Loucy (cell line): ENCODE measurements around the gene APBB1.

Experiments
- H2AFZ ChIP-seq: fragments of 200-600 bp; sonication (generic); 2 replicates; pipeline ENCODE4 v1.6.0; 2016; ENCODE audit warnings: antibody characterized with exemption, mild to moderate bottlenecking, low read length, moderate library complexity
- H3F3A ChIP-seq: fragments of 200-600 bp; 2 replicates; pipeline ENCODE4 v1.6.0; 2016; ENCODE audit warnings: antibody characterized with exemption, low read depth, mild to moderate bottlenecking
- H3K27me3 ChIP-seq: fragments of 200-600 bp; sonication (generic); 2 replicates; pipeline ENCODE4 v1.6.1; 2014; ENCODE audit warnings: low read length, mild to moderate bottlenecking; ENCODE audit not compliant: insufficient read depth, poor library complexity, severe bottlenecking
- H3K36me3 ChIP-seq: fragments of 200-600 bp; sonication (generic); 2 replicates; pipeline ENCODE4 v1.6.1; 2016; ENCODE audit warnings: low read length; ENCODE audit not compliant: insufficient read depth
- H3K4me1 ChIP-seq: fragments of 200-600 bp; sonication (generic); 2 replicates; pipeline ENCODE4 v1.5.1; 2014; ENCODE audit warnings: low read length, mild to moderate bottlenecking; ENCODE audit not compliant: insufficient read depth, poor library complexity, severe bottlenecking
- H3K4me2 ChIP-seq: fragments of 200-600 bp; sonication (generic); 2 replicates; pipeline ENCODE4 v1.6.0; 2014; ENCODE audit warnings: antibody characterized with exemption, low read length, low read depth, mild to moderate bottlenecking; ENCODE audit not compliant: poor library complexity, severe bottlenecking
- H3K4me3 ChIP-seq: fragments of 200-600 bp; sonication (generic); 2 replicates; pipeline ENCODE4 v1.5.1; 2014; ENCODE audit warnings: low read length, mild to moderate bottlenecking, mixed read lengths; ENCODE audit not compliant: poor library complexity, severe bottlenecking
- H3K79me2 ChIP-seq: fragments of 200-600 bp; sonication (generic); 2 replicates; pipeline ENCODE4 v1.6.1; 2014; ENCODE audit warnings: low read length; ENCODE audit not compliant: insufficient read depth
- H3K9ac ChIP-seq: fragments of 200-600 bp; sonication (generic); 2 replicates; pipeline ENCODE4 v1.6.0; 2014; ENCODE audit warnings: mild to moderate bottlenecking, low read depth, low read length, moderate library complexity; ENCODE audit not compliant: poor library complexity, severe bottlenecking
- H3K9me2 ChIP-seq: fragments of 200-600 bp; sonication (generic); replicated peaks from 2 replicates; pipeline ENCODE4 v1.6.1; 2016; ENCODE audit warnings: low read depth, low read length, mixed read lengths
- H3K9me3 ChIP-seq: fragments of 200-600 bp; sonication (generic); 2 replicates; pipeline ENCODE4 v1.6.1; 2014; ENCODE audit warnings: mild to moderate bottlenecking, antibody characterized with exemption, low read length, low read depth; ENCODE audit not compliant: insufficient read depth
- H4K20me1 ChIP-seq: fragments of 200-600 bp; sonication (generic); 2 replicates; pipeline ENCODE4 v1.6.0; 2014; ENCODE audit warnings: antibody characterized with exemption, low read length, mild to moderate bottlenecking; ENCODE audit not compliant: insufficient read depth, poor library complexity, severe bottlenecking
- EZH2phosphoT487 ChIP-seq: fragments of 200-600 bp; IDR thresholded peaks from 2 replicates; pipeline ENCODE4 v1.6.1; 2018; ENCODE audit warnings: antibody characterized with exemption, mild to moderate bottlenecking, moderate library complexity, borderline replicate concordance
- TF ChIP-seq, protein P1 (sequence below): fragments of 200-600 bp; sonication (generic); conservative IDR thresholded peaks from 2 replicates; pipeline ENCODE4 v1.5.1; 2014; ENCODE audit warnings: mild to moderate bottlenecking, antibody characterized with exemption, low read length

The APBB1 gene

DNA sequence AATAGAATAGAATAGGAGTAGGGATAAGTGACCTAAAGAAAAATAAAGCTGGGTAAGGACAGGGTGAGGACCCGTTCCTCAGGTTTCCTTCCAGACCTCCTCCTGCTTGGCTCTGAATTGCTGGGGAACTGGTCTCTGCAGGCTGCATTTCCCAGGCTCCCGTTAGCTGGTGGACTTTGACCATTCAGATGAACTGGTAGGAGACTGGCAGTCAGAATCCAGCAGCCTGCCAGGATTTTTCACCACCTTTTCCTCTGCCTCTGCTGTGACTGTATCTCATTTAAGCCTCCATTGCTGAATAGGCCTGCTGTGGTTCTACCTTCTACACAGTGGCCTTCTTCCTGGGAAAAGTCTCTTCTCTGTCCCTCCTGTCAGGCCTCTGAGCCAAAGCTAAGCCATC lies 53.2 kb downstream of the APBB1 start:
- no peak overlapping the region for H3K4me3 ChIP-seq
- H3K9me2 ChIP-seq: no peaks in the 10 kb centered on the region
- no peaks in the 10 kb centered on the region for H3K27me3 ChIP-seq
- no peak for TF ChIP-seq EZH2phosphoT487
- TF ChIP-seq, protein P1, sequence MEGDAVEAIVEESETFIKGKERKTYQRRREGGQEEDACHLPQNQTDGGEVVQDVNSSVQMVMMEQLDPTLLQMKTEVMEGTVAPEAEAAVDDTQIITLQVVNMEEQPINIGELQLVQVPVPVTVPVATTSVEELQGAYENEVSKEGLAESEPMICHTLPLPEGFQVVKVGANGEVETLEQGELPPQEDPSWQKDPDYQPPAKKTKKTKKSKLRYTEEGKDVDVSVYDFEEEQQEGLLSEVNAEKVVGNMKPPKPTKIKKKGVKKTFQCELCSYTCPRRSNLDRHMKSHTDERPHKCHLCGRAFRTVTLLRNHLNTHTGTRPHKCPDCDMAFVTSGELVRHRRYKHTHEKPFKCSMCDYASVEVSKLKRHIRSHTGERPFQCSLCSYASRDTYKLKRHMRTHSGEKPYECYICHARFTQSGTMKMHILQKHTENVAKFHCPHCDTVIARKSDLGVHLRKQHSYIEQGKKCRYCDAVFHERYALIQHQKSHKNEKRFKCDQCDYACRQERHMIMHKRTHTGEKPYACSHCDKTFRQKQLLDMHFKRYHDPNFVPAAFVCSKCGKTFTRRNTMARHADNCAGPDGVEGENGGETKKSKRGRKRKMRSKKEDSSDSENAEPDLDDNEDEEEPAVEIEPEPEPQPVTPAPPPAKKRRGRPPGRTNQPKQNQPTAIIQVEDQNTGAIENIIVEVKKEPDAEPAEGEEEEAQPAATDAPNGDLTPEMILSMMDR: no peak
- H3K4me2 ChIP-seq: no peak overlapping the region
- H2AFZ ChIP-seq: no peak overlapping the region
- H3K79me2 ChIP-seq: no peaks in the 10 kb centered on the region
- no peaks in the 10 kb centered on the region for H3K4me1 ChIP-seq
- H3K9me3 ChIP-seq: no peaks in the 10 kb centered on the region
- H3K9ac ChIP-seq: no peak overlapping the region
- H3K36me3 ChIP-seq: no peaks in the 10 kb centered on the region
- no peaks in the 10 kb centered on the region for H4K20me1 ChIP-seq
- no peaks in the 10 kb centered on the region for H3F3A ChIP-seq

DNA sequence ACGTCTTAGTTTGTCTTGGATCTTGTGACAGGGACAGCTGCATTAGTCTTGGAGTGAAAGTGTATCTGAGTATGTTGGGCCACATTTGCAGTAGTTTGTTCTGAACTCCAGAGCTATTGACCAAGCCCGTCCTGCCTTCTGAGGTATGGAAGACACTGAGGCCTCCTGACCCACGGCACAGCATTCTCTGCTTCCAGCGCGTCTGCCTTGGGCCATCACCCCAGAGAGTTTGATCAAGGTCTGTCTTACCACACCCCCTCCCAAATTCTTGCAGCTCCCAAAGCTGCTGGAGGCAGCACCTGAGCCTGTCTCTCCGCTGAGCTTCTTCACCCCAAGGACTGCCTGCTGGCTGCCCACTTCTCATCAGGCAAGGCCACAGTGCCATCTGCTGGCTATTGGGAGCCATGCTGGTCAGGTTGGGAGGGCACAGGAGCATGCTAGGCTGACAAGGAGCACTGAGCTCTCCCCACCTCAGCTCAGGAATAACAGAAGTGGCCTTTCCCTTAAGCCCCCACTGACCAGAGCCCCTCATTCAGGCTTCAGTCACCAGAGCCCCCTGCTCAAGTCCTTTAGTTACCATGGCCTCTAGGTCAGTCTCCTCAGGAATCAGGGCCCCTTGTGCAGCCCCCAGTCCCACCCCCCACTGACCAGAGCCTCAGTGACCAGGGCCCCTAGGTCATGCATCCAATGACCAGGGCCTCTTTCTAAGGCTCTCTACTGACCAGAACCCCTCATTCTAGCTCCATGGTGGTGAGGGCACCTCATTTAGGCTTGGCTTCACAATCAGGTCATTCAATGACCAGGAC lies 55.8 kb downstream of the APBB1 start:
- H3F3A ChIP-seq: no peaks in the 10 kb centered on the region
- H3K4me2 ChIP-seq: no peak overlapping the region
- H3K9ac ChIP-seq: no peak overlapping the region
- no peaks in the 10 kb centered on the region for H3K4me1 ChIP-seq
- H2AFZ ChIP-seq: no peak overlapping the region
- H3K27me3 ChIP-seq: no peaks in the 10 kb centered on the region
- H3K9me2 ChIP-seq: no peaks in the 10 kb centered on the region
- no peaks in the 10 kb centered on the region for H3K9me3 ChIP-seq
- no peaks in the 10 kb centered on the region for H3K79me2 ChIP-seq
- no peaks in the 10 kb centered on the region for H3K36me3 ChIP-seq
- TF ChIP-seq EZH2phosphoT487: no peak
- TF ChIP-seq, protein P1: peak; percentile 86
- no peak overlapping the region for H3K4me3 ChIP-seq
- no peaks in the 10 kb centered on the region for H4K20me1 ChIP-seq

DNA sequence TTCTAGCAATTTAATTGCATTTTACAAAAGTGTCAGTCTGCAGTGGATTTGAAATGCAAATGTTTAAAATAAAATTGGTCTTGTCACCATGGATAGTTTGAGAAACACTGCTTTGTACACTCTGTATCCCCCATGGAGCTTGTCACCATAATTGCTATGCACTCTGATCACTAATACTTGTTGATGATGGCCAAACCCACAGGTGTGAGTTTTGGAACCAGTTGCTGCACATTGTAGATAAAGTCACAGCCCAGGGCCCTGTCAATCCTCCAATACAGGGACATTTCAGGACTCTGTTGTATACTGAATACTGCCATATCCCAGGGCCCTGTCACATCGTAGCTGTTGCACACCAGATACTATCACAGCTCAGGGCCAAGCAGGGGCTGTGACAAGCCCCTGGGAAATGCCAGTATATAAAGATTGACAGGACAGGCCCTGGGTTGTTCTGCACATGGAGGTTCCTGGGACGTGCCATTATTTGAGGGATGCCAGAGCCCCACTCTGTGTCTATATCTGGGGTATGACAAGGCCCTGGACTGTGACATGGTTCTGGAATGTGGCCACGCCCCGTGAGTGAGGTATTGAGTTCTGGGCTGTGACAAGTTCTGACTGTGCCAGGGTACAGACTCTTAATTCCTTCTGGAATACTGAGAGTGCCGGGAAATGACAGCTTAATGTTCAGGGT lies 56.6 kb downstream of the APBB1 start:
- H3K79me2 ChIP-seq: no peaks in the 10 kb centered on the region
- H3K4me3 ChIP-seq: no peak overlapping the region
- no peak overlapping the region for H3K4me2 ChIP-seq
- no peaks in the 10 kb centered on the region for H3K4me1 ChIP-seq
- no peaks in the 10 kb centered on the region for H3K9me2 ChIP-seq
- no peaks in the 10 kb centered on the region for H4K20me1 ChIP-seq
- no peaks in the 10 kb centered on the region for H3K36me3 ChIP-seq
- H3F3A ChIP-seq: no peaks in the 10 kb centered on the region
- TF ChIP-seq EZH2phosphoT487: no peak
- TF ChIP-seq, protein P1: no peak
- H3K27me3 ChIP-seq: no peaks in the 10 kb centered on the region
- H2AFZ ChIP-seq: no peak overlapping the region
- no peak overlapping the region for H3K9ac ChIP-seq
- H3K9me3 ChIP-seq: no peaks in the 10 kb centered on the region
